Fibroblast of villous mesenchyme (primary cell): Measurements from ENCODE around the gene TFF2. TPM values are rescaled to one million over a fixed set of nuclear protein-coding genes. Genes with fewer than 3 reads are reported as not detected.

Experiments used
- DNase-seq: peaks from one replicate; pipeline ENCODE4 v3.0.0-alpha.2; 2010; ENCODE audit warnings: low read depth
- H3K4me3 ChIP-seq: 2 replicates; pipeline ENCODE4 v1.5.1; 2011; ENCODE audit warnings: low read depth, mild to moderate bottlenecking, low read length
- CTCF ChIP-seq: IDR thresholded peaks from 2 replicates; pipeline ENCODE4 v1.5.1; 2012; ENCODE audit warnings: low read depth, mild to moderate bottlenecking, low read length; ENCODE audit not compliant: insufficient read depth
- total RNA-seq: library from RNA; depleted of rRNA; stranded (reverse); fragments of >200 nt; gene quantifications from 2 replicates; pipeline ENCODE4 v1.2.3, GENCODE V29; 2012

TFF2 gene
- total RNA-seq, 1 donor, result not detected

- TF ChIP-seq CTCF, result no peak
- no peak overlapping the region for H3K4me3 ChIP-seq
- DNase-seq, result no peak
Measured at GRCh38 chr21:42306366-42307035, 44.3 kb downstream of the TFF2 start.

GRCh38 chr21:42305707-42306147 is 45.1 kb downstream of the TFF2 start:
- DNase-seq, result no peak
- TF ChIP-seq CTCF, result no peak

GRCh38 chr21:42304556-42305454 is 46.0 kb downstream of the TFF2 start:
- H3K4me3 ChIP-seq, result no peak overlapping the region
- DNase-seq, result no peak
- TF ChIP-seq CTCF, result no peak

More at GRCh38 chr21:42305707-42306147, 45.1 kb downstream of the TFF2 start:
- no peak overlapping the region for H3K4me3 ChIP-seq

- TF ChIP-seq CTCF, result no peak
- DNase-seq, result no peak
- H3K4me3 ChIP-seq, result no peak overlapping the region
Measured at GRCh38 chr21:42303443-42303842, 47.4 kb downstream of the TFF2 start.

- no peak for TF ChIP-seq CTCF
- no peak overlapping the region for H3K4me3 ChIP-seq
- no peak for DNase-seq
Measured at GRCh38 chr21:42302794-42303193, 48.0 kb downstream of the TFF2 start.

- TF ChIP-seq CTCF, result no peak
Measured at GRCh38 chr21:42302076-42302650, 48.6 kb downstream of the TFF2 start.

More at GRCh38 chr21:42302076-42302650, 48.6 kb downstream of the TFF2 start:
- no peak overlapping the region for H3K4me3 ChIP-seq
- DNase-seq, result no peak
